ENCODE data around the gene SUPT3H.
"Not testable (repeated sequence)": the region's sequence is repeated elsewhere in the genome, so short reads cannot be mapped to it uniquely, and the experiment has no call there.

SUPT3H gene

GRCh38 chr6:45253453-45253852 lies 124.3 kb downstream of the SUPT3H start:
- DNase-seq = no peak

DNA sequence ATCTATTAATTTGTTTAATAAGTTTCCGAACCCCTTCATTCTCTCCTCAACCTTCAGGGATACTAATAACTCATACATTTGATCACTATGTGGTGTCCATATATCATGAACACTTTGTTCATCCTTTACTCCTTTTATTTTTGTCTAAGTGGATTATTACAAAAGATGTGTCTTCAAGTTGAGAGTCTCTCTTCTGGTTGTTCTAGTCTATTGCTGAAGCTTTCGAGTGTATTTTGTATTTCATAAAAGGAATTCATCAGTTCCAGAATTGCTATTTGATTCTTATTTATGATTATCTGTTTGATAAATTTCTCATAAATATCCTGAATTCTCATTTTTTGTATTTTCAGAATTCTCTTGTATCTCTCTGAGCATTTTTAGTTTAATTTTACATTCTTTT lies 146.1 kb downstream of the SUPT3H start:
- DNase-seq = no peak

DNA sequence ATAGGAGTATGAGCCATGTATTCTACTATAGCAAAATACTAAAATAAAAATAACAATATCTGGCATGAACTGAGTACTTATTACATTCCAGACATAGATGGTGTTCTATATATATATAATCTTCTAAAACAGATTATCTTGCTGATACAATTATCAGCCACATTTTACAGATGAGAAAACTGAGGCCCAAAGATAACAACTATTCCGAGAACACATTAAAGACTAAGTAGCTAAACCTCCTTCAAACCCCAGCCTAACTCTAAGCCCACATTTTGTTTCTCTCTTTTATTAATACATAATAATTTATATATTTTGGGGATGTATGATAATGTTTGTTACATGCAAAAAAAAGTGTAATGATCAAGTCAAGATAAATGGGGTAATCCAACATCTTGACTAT lies 148.3 kb downstream of the SUPT3H start:
- DNase-seq = no peak

DNA sequence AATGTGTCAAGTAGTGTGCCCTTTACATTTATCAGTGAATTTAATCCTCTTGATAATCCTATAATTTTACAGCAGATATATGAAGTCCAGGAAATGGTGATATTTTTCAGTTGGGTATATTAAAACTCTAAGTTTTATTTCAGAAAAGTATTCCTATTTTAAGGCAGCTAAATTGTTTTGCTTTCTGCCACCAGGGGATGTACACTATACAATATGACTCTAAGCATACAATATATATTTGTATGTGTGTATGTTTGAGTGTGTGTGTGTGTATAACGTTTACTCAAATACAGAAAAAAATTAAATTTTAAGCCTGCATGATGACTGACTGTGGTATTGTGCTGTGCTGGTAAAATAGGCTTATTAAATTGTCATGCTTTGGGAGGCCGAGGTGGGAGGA lies 151.7 kb downstream of the SUPT3H start:
- no peak for DNase-seq

DNA sequence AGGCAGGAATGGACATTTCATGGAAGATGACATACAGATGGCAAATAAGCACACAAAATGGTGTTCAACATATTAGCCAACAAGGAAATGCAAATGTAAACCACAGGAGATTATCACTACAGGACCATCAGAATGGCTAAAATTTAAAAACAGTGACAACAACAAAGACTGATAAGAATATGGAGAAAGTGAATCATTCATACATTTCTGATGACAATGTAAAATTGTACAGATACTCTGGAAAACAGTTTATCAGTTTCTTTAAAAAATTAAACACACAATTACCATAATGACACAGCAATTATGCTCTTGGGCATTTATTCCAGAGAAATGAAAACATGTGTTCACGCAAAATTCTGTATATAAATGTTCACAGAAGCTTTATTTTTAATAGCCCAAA lies 155.4 kb downstream of the SUPT3H start:
- no peak for DNase-seq

GRCh38 chr6:45215759-45216158 lies 162.0 kb downstream of the SUPT3H start:
- no peak for DNase-seq

GRCh38 chr6:45212976-45213375 lies 164.8 kb downstream of the SUPT3H start:
- DNase-seq = no peak

GRCh38 chr6:45209762-45210161 lies 168.0 kb downstream of the SUPT3H start:
- no peak for DNase-seq

GRCh38 chr6:45206793-45207492 lies 170.8 kb downstream of the SUPT3H start:
- no peak for DNase-seq

DNA sequence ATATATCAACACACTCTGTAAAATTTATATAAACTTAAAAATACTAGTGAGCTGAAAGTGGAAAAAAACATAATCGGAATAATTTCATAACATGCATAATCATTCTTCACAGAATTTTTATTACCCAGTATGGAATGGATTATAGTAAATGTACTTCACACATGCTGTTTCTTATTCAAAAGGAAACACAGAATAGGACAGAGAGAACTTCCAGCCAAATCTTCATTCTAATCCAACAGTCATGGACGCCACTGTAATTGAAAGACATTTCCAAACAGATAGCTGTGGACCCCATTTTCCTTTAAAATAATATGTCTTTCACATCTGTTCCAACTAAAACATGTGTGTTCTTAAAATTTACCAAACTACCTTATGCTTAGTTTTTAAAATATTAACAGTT lies 176.2 kb downstream of the SUPT3H start:
- no peak for DNase-seq

DNA sequence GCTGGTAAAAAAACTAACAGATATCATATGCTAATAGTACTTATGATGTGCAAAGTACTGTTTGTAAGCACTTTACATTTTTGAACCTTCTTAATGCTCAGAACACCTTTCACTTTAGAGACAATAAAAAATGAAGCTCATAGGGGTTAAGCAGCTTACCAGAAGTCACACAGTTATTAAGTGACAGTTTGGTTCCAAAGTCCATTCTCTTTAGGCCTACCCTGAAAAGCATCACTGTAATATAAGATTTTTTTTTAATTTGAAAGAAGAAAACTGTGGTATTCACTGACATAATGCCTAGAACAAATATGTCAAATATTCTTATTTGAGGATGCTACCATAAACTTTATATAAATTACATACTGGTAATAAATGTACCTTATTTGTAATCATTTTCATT lies 177.2 kb downstream of the SUPT3H start:
- DNase-seq = no peak

DNA sequence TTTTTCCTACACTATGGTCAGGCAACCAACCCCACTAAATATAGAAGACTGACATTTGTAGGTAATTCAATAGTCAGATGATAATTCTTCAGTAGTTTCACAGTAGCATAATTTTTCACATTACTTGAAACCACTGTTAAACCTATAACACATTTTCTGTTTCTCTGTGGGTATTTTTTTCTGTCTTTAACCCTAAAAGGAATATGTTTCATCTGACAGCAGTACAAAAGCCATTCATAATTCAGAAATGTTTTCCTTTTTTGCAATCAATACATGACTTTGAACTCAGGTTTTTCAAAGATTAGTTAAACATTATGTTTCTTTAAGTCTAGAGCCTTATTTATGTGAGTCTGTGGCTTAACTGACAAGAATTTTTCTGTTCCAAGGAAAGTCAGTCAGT lies 178.2 kb downstream of the SUPT3H start:
- no peak for DNase-seq

DNA sequence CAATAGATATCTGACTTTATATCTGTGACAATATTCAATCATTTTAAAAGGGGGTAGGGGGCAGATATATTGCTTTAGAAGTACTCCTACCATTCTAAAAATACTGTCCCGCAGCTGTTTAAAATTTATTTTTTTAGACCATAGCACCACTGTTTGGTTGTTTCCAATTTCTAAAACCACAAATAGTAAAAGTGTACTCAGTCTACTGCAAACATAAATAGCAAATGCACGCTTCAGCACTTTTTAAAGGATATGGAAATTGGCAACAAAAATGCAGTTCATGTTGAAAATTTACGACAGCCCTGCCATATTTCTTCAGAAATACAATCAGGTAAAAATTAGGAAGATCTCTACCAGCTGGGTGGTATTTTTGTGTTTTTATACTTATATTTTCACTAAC lies 181.6 kb downstream of the SUPT3H start:
- no peak for DNase-seq

DNA sequence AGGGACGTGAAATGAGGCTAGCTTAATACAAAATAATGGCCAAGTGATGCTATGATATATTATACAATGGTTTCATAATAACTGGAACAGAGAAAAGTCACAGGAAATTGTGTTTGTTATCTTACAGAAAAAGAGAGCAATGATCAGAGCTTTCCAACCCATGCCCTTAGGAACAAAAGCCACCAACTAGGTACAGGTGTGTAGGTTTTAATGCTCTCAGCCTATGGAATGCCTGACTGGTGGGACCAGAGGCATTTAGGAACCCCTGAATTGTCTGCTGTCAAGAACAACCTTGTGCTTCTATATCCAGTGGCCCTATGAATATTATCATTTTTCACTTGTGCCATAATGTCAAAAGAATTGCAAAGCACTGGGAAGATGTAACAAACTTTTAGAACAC lies 182.6 kb downstream of the SUPT3H start:
- DNase-seq = no peak

- peak; percentile 1 for DNase-seq
Measured at GRCh38 chr6:45192556-45192955, 185.2 kb downstream of the SUPT3H start.

DNA sequence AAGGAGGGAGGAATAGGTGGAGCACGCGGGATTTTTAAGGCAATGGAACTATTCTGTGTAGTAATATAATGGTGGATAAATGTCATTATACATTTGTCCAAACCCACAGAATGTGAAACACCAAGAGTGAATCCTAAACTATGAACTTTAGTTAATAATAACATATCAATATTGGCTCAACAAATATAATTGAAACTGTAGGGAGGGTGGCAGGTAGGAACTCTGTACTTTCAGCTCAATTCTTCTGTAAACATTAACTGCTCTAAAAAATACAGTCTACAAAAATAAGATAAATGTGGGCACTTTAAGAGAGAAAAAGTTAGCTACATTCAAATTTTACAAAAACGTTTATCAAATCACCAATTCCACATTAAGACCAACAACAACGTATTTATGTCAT lies 186.3 kb downstream of the SUPT3H start:
- DNase-seq = no peak

- peak; percentile 58 for DNase-seq
Measured at GRCh38 chr6:45187836-45188235, 189.9 kb downstream of the SUPT3H start.

- DNase-seq = peak; percentile 11
Measured at GRCh38 chr6:45185403-45186251, 192.1 kb downstream of the SUPT3H start.

DNA sequence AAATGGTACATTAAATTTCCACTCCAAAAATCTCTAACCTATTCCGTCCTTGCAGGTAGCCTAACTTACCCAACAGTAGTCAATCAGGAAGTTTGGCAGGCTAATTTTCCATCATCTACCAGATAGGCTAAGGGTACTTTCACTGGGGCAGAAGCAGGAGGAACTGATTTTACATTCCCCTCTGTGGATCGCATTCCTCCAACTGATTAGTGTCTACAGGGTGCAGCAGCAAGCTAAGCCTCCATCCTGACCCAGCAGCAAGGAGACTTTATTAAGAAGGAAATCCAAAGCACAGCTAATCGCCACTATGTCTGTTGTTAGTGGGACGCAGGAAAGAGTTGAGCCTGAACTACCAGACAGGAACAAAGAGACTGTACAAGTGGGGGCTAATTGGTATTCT lies 192.8 kb downstream of the SUPT3H start:
- DNase-seq = no peak

- no peak for DNase-seq
Measured at GRCh38 chr6:45184040-45184439, 193.7 kb downstream of the SUPT3H start.

- not testable (repeated sequence) for DNase-seq
Measured at GRCh38 chr6:45176373-45176772, 201.4 kb downstream of the SUPT3H start.

DNA sequence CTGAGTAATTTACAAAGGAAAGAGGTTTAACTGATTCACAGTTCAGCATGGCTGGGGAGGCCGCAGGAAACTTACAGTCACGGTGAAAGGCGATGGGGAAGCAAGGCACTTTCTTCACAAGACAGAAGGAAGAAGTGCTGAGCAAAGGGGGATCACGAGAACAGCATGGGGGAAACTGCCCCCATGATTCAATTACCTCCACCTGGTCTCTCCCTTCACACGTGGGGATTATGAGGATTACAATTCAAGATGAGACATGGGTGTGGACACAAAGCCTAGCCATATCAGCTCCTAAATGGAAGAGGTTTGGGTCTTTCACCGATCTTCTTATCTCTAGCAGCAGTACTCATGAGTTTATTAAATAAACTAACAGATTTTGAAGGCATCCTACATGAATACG lies 202.5 kb downstream of the SUPT3H start:
- no peak for DNase-seq

GRCh38 chr6:45174045-45174444 lies 203.7 kb downstream of the SUPT3H start:
- no peak for DNase-seq

DNA sequence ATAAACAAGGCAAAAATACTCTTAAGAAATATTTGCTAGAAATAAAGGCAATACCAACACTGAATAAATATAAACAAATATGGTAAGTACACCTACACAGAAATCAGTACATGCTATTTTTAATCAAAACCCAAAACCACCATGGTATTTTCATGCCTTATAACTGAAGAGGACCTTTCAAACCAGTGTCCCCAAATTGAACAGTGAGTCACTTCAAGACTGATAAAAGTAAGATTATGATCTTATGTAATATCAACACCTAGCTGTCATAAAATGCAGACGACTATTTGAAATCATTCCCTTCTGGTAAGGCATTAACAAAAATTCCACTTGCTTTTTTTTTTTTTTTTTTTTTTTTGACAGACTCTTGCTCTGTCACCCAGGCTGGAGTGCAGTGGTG lies 206.4 kb downstream of the SUPT3H start:
- DNase-seq = no peak
